ENCODE data around the gene ARHGEF3.

- TF ChIP-seq CTCF (IDR thresholded peaks at IDR 0.05) = no peak
- no peak for TF ChIP-seq ZFX (IDR thresholded peaks at IDR 0.05; ENCODE audit: borderline replicate concordance)
These were observed 27.8 kb downstream of the ARHGEF3 start for GRCh38 chr3:56773986-56774385.
